Spinal cord (tissue), 10 donors: ENCODE data around the gene ZNHIT3. TPM values are rescaled to one million over a fixed set of nuclear protein-coding genes. Genes with fewer than 3 reads are reported as not detected.
"Not testable (repeated sequence)": the region's sequence is repeated elsewhere in the genome, so short reads cannot be mapped to it uniquely, and the experiment has no call there.

ENCODE experiments used
- DNase-seq, 6 donors: peaks; one replicate each; pipeline versions ENCODE4 v3.0.0 to v3.0.0-alpha.2; 2013 to 2015; ENCODE audit warnings: low spot score in 6 of 6, low read depth in 4 of 6
- H3K27ac ChIP-seq: one replicate; pipeline ENCODE4 v1.5.1; 2013; ENCODE audit warnings: low read depth, low read length, control low read depth
- H3K27me3 ChIP-seq: one replicate; pipeline ENCODE4 v1.6.1; 2013; ENCODE audit warnings: low read length; ENCODE audit not compliant: control insufficient read depth, insufficient read depth
- H3K36me3 ChIP-seq: one replicate; pipeline ENCODE4 v1.6.1; 2013; ENCODE audit warnings: low read length; ENCODE audit not compliant: control insufficient read depth, insufficient read depth
- H3K4me1 ChIP-seq: one replicate; pipeline ENCODE4 v1.6.1; 2013; ENCODE audit warnings: low read length; ENCODE audit not compliant: control insufficient read depth, insufficient read depth
- H3K4me3 ChIP-seq: one replicate; pipeline ENCODE4 v1.5.1; 2013; ENCODE audit warnings: low read depth, low read length, control low read depth
- H3K9me3 ChIP-seq: one replicate; pipeline ENCODE4 v1.6.1; 2013; ENCODE audit warnings: low read length; ENCODE audit not compliant: control insufficient read depth, insufficient read depth
- WGBS: methylation state at CpG from one replicate; pipeline ENCODE4 v1.1.5; 2013; ENCODE audit warnings: missing lambda C conversion rate; ENCODE audit not compliant: insufficient coverage; 5-methylcytosine and 5-hydroxymethylcytosine counted together
- polyA plus RNA-seq, 2 donors: library from polyadenylated mRNA; unstranded; fragments of 120-200 nt; gene quantifications; one replicate each; pipeline ENCODE4 v1.2.1, GENCODE V29; 2013; ENCODE audit not compliant: insufficient read length in 2 of 2
- total RNA-seq, 2 donors: library from RNA; depleted of rRNA in 1 of 2; stranded (reverse); fragments of 120-200 nt in 1 of 2; fragments of >200 nt in 1 of 2; gene quantifications; one replicate each; pipeline versions ENCODE4 v1.2.3 to v1.2.4, GENCODE V29; 2013 to 2014
- donor health status: healthy.

Gene ZNHIT3
- total and polyA plus RNA-seq, 4 donors, result 35.2 to 73.6 (median 63.7) TPM

GRCh38 chr17:36482611-36483504 lies 3.6 kb upstream of the ZNHIT3 start:
- Histone ChIP-seq H3K9me3 (no peaks in the 10 kb centered on the region), H3K27ac (no peak overlapping the region), H3K4me1 (peaks cover 30% of the 10 kb centered on the region), H3K4me3 (no peak overlapping the region), H3K36me3 (no peaks in the 10 kb centered on the region), H3K27me3 (peaks cover 13% of the 10 kb centered on the region)
- peak; percentile 33 to 93 (median 62) for DNase-seq
- WGBS, result 5% methylated on average over 78 of the region's 79 CpGs

- not testable (repeated sequence) for H3K4me3 ChIP-seq, H3K27ac ChIP-seq, H3K36me3 ChIP-seq, DNase-seq, H3K9me3 ChIP-seq
- 79% methylated on average over 2 of the region's 7 CpGs for WGBS
- Histone ChIP-seq H3K27me3 (peaks cover 13% of the 10 kb centered on the region), H3K4me1 (peaks cover 31% of the 10 kb centered on the region)
These were observed 2.5 kb upstream of the ZNHIT3 start for GRCh38 chr17:36484021-36484420.

- H3K27ac ChIP-seq, result no peak overlapping the region
- no peak overlapping the region for H3K4me3 ChIP-seq
- peaks cover 13% of the 10 kb centered on the region for H3K27me3 ChIP-seq
- 94% methylated on average over 6 of the region's 8 CpGs for WGBS
- H3K4me1 ChIP-seq, result peaks cover 31% of the 10 kb centered on the region
- H3K9me3 ChIP-seq, result no peaks in the 10 kb centered on the region
- H3K36me3 ChIP-seq, result peaks cover 4% of the 10 kb centered on the region
- no peak for DNase-seq
These were observed 1.5 kb upstream of the ZNHIT3 start for GRCh38 chr17:36485027-36485426.

GRCh38 chr17:36485805-36486203 lies 677 bp upstream of the ZNHIT3 start:
- H3K27me3 ChIP-seq, result peaks cover 13% of the 10 kb centered on the region
- peaks cover 4% of the 10 kb centered on the region for H3K36me3 ChIP-seq
- peaks cover 31% of the 10 kb centered on the region for H3K4me1 ChIP-seq
- no peak overlapping the region for H3K27ac ChIP-seq
- H3K9me3 ChIP-seq, result no peaks in the 10 kb centered on the region
- no peak for DNase-seq
- H3K4me3 ChIP-seq, result peak overlapping the region; percentile 66
- WGBS, result 27% methylated on average over 9 of the region's 10 CpGs

- no peak for DNase-seq
- Histone ChIP-seq H3K4me1 (no peaks in the 10 kb centered on the region), H3K36me3 (peaks cover 55% of the 10 kb centered on the region), H3K9me3 (no peaks in the 10 kb centered on the region), H3K27ac (no peak overlapping the region), H3K27me3 (no peaks in the 10 kb centered on the region), H3K4me3 (no peak overlapping the region)
- no CpG with 5 or more reads among the region's 1 CpG for WGBS
These were observed 7.5 kb downstream of the ZNHIT3 start for GRCh38 chr17:36493956-36494355.

- Histone ChIP-seq H3K4me3 (no peak overlapping the region), H3K27me3 (no peaks in the 10 kb centered on the region), H3K4me1 (no peaks in the 10 kb centered on the region), H3K27ac (no peak overlapping the region), H3K9me3 (no peaks in the 10 kb centered on the region), H3K36me3 (peaks cover 52% of the 10 kb centered on the region)
- no peak for DNase-seq
- 100% methylated on average over 1 of the region's 5 CpGs for WGBS
These were observed 8.2 kb downstream of the ZNHIT3 start for GRCh38 chr17:36494674-36495073.

- Histone ChIP-seq H3K36me3 (peaks cover 51% of the 10 kb centered on the region), H3K9me3 (no peaks in the 10 kb centered on the region), H3K27ac (no peak overlapping the region), H3K4me3 (no peak overlapping the region), H3K27me3 (no peaks in the 10 kb centered on the region), H3K4me1 (no peaks in the 10 kb centered on the region)
- DNase-seq, result no peak
- 74% methylated on average over 2 of the region's 3 CpGs for WGBS
These were observed 8.6 kb downstream of the ZNHIT3 start for GRCh38 chr17:36495076-36495578.

- Histone ChIP-seq H3K36me3 (peaks cover 58% of the 10 kb centered on the region), H3K4me3 (no peak overlapping the region), H3K27ac (no peak overlapping the region), H3K4me1 (no peaks in the 10 kb centered on the region), H3K9me3 (no peaks in the 10 kb centered on the region), H3K27me3 (no peaks in the 10 kb centered on the region)
- no peak for DNase-seq
- 51% methylated on average over 7 of the region's 9 CpGs for WGBS
These were observed 9.7 kb downstream of the ZNHIT3 start for GRCh38 chr17:36496018-36496789.

GRCh38 chr17:36498155-36498554 lies 11.7 kb downstream of the ZNHIT3 start:
- DNase-seq, result no peak
- Histone ChIP-seq H3K4me3 (no peak overlapping the region), H3K9me3 (no peaks in the 10 kb centered on the region), H3K36me3 (peaks cover 60% of the 10 kb centered on the region), H3K27me3 (no peaks in the 10 kb centered on the region), H3K4me1 (no peaks in the 10 kb centered on the region), H3K27ac (no peak overlapping the region)
- 85% methylated on average over 7 of the region's 9 CpGs for WGBS
